H1 (cell line): ENCODE data around the gene ZFP82. TPM values are rescaled to one million over a fixed set of nuclear protein-coding genes. Genes with fewer than 3 reads are reported as not detected.

ENCODE experiments used
- CTCF ChIA-PET: fragments of 300-600 bp; sonication (Branson Sonifier 250); formaldehyde crosslinking; loops from one replicate; lab custom pipeline; 2021; ENCODE audit not compliant: partially characterized antibody; lab: Charles Lee
- POLR2A ChIA-PET: fragments of 300-600 bp; sonication (Branson Sonifier 250); formaldehyde crosslinking; loops from one replicate; lab custom pipeline; 2021; ENCODE audit warnings: inconsistent platforms; ENCODE audit not compliant: partially characterized antibody; lab: Charles Lee
- DNase-seq, 2 experiments: peaks; one replicate each; pipeline versions ENCODE4 v3.0.0 to v3.0.0-alpha.2; 2010 to 2022; ENCODE audit warnings: low spot score in 2 of 2, low read depth in 1 of 2, mixed read lengths in 1 of 2
- FAIRE-seq: peaks from 2 replicates; lab custom pipeline; 2011; peaks lifted over from hg19 to GRCh38; lab: Jason Lieb, UNC
- H2AFZ ChIP-seq: 2 replicates; pipeline ENCODE4 v1.8.1; 2012; ENCODE audit warnings: low read length, inconsistent platforms
- H2AK5ac ChIP-seq: 2 replicates; pipeline ENCODE4 v1.6.1; 2013; ENCODE audit warnings: low read depth, low read length
- H2BK120ac ChIP-seq: replicated peaks from 2 replicates; pipeline ENCODE3; 2013; ENCODE audit warnings: low read depth, low read length, inconsistent platforms
- H2BK12ac ChIP-seq: 2 replicates; pipeline ENCODE4 v1.6.1; 2013; ENCODE audit warnings: low read depth, low read length
- H2BK15ac ChIP-seq: 2 replicates; pipeline ENCODE4 v1.6.1; 2013; ENCODE audit warnings: low read length
- H2BK20ac ChIP-seq: 2 replicates; pipeline ENCODE4 v1.6.1; 2013; ENCODE audit warnings: low read length
- H2BK5ac ChIP-seq: 2 replicates; pipeline ENCODE4 v1.6.1; 2013; ENCODE audit warnings: low read depth, low read length
- H3K14ac ChIP-seq: 2 replicates; pipeline ENCODE4 v1.6.1; 2013; ENCODE audit warnings: inconsistent platforms; ENCODE audit not compliant: insufficient read length
- H3K18ac ChIP-seq: 2 replicates; pipeline ENCODE4 v1.6.1; 2013; ENCODE audit warnings: low read length; ENCODE audit errors: extremely low read depth
- H3K23ac ChIP-seq: 2 replicates; pipeline ENCODE4 v1.6.1; 2013; ENCODE audit warnings: inconsistent platforms; ENCODE audit not compliant: insufficient read length
- H3K23me2 ChIP-seq: 2 replicates; pipeline ENCODE4 v1.6.1; 2013; ENCODE audit warnings: low read depth, low read length
- H3K27ac ChIP-seq: 2 replicates; pipeline ENCODE4 v1.6.1; 2011; ENCODE audit warnings: low read depth, low read length, inconsistent platforms
- H3K27me3 ChIP-seq, 4 experiments: replicated peaks in 1 of 4; 1 replicate in 1 of 4; 2 replicates in 3 of 4; pipeline versions ENCODE4 v1.6.1 to v1.8.1; 2011 to 2013; ENCODE audit warnings: low read length in 3 of 4, mild to moderate bottlenecking in 3 of 4, inconsistent platforms in 2 of 4, mixed read lengths in 2 of 4, moderate library complexity in 1 of 4; ENCODE audit not compliant: control insufficient read depth in 3 of 4, insufficient read depth in 3 of 4; ENCODE audit errors: extremely low read depth in 1 of 4
- H3K36me3 ChIP-seq, 4 experiments: 2 replicates each; pipeline versions ENCODE4 v1.6.1 to v1.8.1; 2011 to 2013; ENCODE audit warnings: mild to moderate bottlenecking in 4 of 4, low read length in 3 of 4, moderate library complexity in 2 of 4, control low read depth in 1 of 4, inconsistent platforms in 1 of 4; ENCODE audit not compliant: insufficient read depth in 4 of 4, control insufficient read depth in 2 of 4
- H3K4ac ChIP-seq: replicated peaks from 2 replicates; pipeline ENCODE3; 2013; ENCODE audit warnings: low read length, low read depth, mixed read lengths, inconsistent platforms; ENCODE audit not compliant: insufficient read length
- H3K4me1 ChIP-seq, 4 experiments: replicated peaks in 1 of 4; 1 replicate in 1 of 4; 2 replicates in 3 of 4; pipeline versions ENCODE4 v1.6.1 to v1.8.1; 2011 to 2013; ENCODE audit warnings: low read length in 3 of 4, inconsistent platforms in 2 of 4, mixed read lengths in 1 of 4; ENCODE audit not compliant: insufficient read depth in 4 of 4, control insufficient read depth in 3 of 4
- H3K4me2 ChIP-seq, 2 experiments: 2 replicates each; pipeline versions ENCODE4 v1.6.1 to v1.8.1; 2011 to 2013; ENCODE audit warnings: low read depth in 2 of 2, low read length in 2 of 2, control low read depth in 1 of 2, inconsistent platforms in 1 of 2, mild to moderate bottlenecking in 1 of 2; ENCODE audit not compliant: insufficient read depth in 1 of 2
- H3K4me3 ChIP-seq, 4 experiments: fragments of 200-600, 300-600 bp in 1 of 4; sonication (generic), shearing (Covaris generic), sonication (Bioruptor Twin) in 1 of 4; 2 replicates each; pipeline versions ENCODE4 v1.5.1 to v1.8.1; 2011 to 2016; ENCODE audit warnings: low read length in 4 of 4, low read depth in 3 of 4, control low read depth in 2 of 4, inconsistent platforms in 2 of 4, mild to moderate bottlenecking in 2 of 4, mixed read lengths in 1 of 4, moderate library complexity in 1 of 4; ENCODE audit not compliant: insufficient read depth in 2 of 4; ENCODE audit errors: extremely low read depth in 1 of 4
- H3K56ac ChIP-seq: replicated peaks from 2 replicates; pipeline ENCODE3; 2013; ENCODE audit warnings: low read depth, mild to moderate bottlenecking, mixed read lengths, low read length, inconsistent platforms; ENCODE audit not compliant: insufficient read length
- H3K79me1 ChIP-seq: 2 replicates; pipeline ENCODE4 v1.6.1; 2013; ENCODE audit warnings: low read depth, low read length, control low read depth
- H3K79me2 ChIP-seq, 2 experiments: 2 replicates each; pipeline versions ENCODE4 v1.6.1 to v1.8.1; 2012 to 2013; ENCODE audit warnings: low read length in 2 of 2, mild to moderate bottlenecking in 2 of 2, inconsistent platforms in 1 of 2; ENCODE audit not compliant: insufficient read depth in 2 of 2, control insufficient read depth in 1 of 2
- H3K9ac ChIP-seq, 4 experiments: replicated peaks in 1 of 4; 1 replicate in 1 of 4; 2 replicates in 3 of 4; pipeline versions ENCODE4 v1.6.1 to v1.8.1; 2011 to 2013; ENCODE audit warnings: low read depth in 3 of 4, low read length in 3 of 4, control low read depth in 2 of 4, mild to moderate bottlenecking in 2 of 4, moderate library complexity in 2 of 4, inconsistent platforms in 1 of 4; ENCODE audit errors: extremely low read depth in 1 of 4
- H3K9me3 ChIP-seq, 2 experiments: 2 replicates each; pipeline versions ENCODE4 v1.6.1 to v1.8.1; 2012 to 2013; ENCODE audit warnings: mild to moderate bottlenecking in 2 of 2, moderate library complexity in 2 of 2, control low read depth in 1 of 2, inconsistent platforms in 1 of 2, low read depth in 1 of 2, low read length in 1 of 2, mixed read lengths in 1 of 2; ENCODE audit not compliant: insufficient read depth in 2 of 2
- H4K20me1 ChIP-seq, 2 experiments: replicated peaks in 1 of 2; 2 replicates each; pipeline versions ENCODE3 to v1.8.1; 2011 to 2013; ENCODE audit warnings: inconsistent platforms in 2 of 2, low read length in 2 of 2, mild to moderate bottlenecking in 1 of 2; ENCODE audit not compliant: insufficient read depth in 2 of 2, control insufficient read depth in 1 of 2
- H4K5ac ChIP-seq: 2 replicates; pipeline ENCODE4 v1.6.1; 2013; ENCODE audit warnings: low read length, low read depth, mixed read lengths, inconsistent platforms; ENCODE audit not compliant: insufficient read length
- H4K8ac ChIP-seq: 2 replicates; pipeline ENCODE4 v1.8.0; 2013; ENCODE audit warnings: mild to moderate bottlenecking, moderate library complexity, low read length, inconsistent platforms; ENCODE audit not compliant: insufficient read depth; ENCODE audit errors: extremely low read depth
- H4K91ac ChIP-seq: replicated peaks from 2 replicates; pipeline ENCODE3; 2013; ENCODE audit warnings: low read length, mixed read lengths, inconsistent platforms; ENCODE audit not compliant: insufficient read length
- BCL11A ChIP-seq, 2 experiments: IDR thresholded peaks; one replicate each; pipeline ENCODE4 v1.6.1; 2011; ENCODE audit warnings: low read depth in 2 of 2, low read length in 2 of 2, mild to moderate bottlenecking in 2 of 2
- CREB1 ChIP-seq: IDR thresholded peaks from 2 replicates; pipeline ENCODE4 v1.6.1; 2012; ENCODE audit warnings: inconsistent platforms
- EP300 ChIP-seq, 2 experiments: IDR thresholded peaks; 1 replicate in 1 of 2; 2 replicates in 1 of 2; pipeline ENCODE4 v1.6.1; 2011 to 2012; ENCODE audit warnings: low read depth in 2 of 2, low read length in 2 of 2, mild to moderate bottlenecking in 2 of 2, borderline replicate concordance in 1 of 2, inconsistent platforms in 1 of 2, moderate library complexity in 1 of 2
- FOSL1 ChIP-seq: IDR thresholded peaks from 2 replicates; pipeline ENCODE4 v1.6.1; 2011; ENCODE audit warnings: mild to moderate bottlenecking, low read depth, low read length, moderate library complexity; ENCODE audit not compliant: insufficient read depth
- KDM4A ChIP-seq: IDR thresholded peaks from one replicate; pipeline ENCODE4 v1.7.1; 2012; ENCODE audit warnings: low read depth, mild to moderate bottlenecking, moderate library complexity, low read length, inconsistent platforms; ENCODE audit not compliant: severe bottlenecking
- NRF1 ChIP-seq: IDR thresholded peaks from 2 replicates; pipeline ENCODE4 v1.6.1; 2011; ENCODE audit warnings: mild to moderate bottlenecking, low read depth, low read length, improper control_type of control experiment
- RXRA ChIP-seq: IDR thresholded peaks from 2 replicates; pipeline ENCODE4 v1.6.1; 2011; ENCODE audit warnings: low read depth, mild to moderate bottlenecking, low read length, moderate library complexity; ENCODE audit not compliant: insufficient read depth
- SIRT6 ChIP-seq: IDR thresholded peaks from one replicate; pipeline ENCODE4 v1.7.1; 2012; ENCODE audit warnings: low read length, inconsistent platforms
- WGBS, 2 experiments: shearing (Covaris generic) in 1 of 2; methylation state at CpG; one replicate each; pipeline versions ENCODE4 v1.1.6 to v1.1.7; 2013 to 2015; ENCODE audit warnings: low lambda C conversion rate in 2 of 2, mixed read lengths in 2 of 2, inconsistent platforms in 1 of 2, low coverage in 1 of 2, missing lambda C conversion rate in 1 of 2; ENCODE audit not compliant: insufficient replicate concordance in 2 of 2, insufficient coverage in 1 of 2, insufficient read length in 1 of 2; ENCODE audit errors: extremely low coverage in 1 of 2, missing lambda C conversion rate in 1 of 2; 5-methylcytosine and 5-hydroxymethylcytosine counted together
- long read RNA-seq, 2 experiments: library from RNA in 1 of 2; library from capped mRNA in 1 of 2; stranded (forward); transcript quantifications; one replicate each; pipeline ENCODE4 v2.0.0, GENCODE V29; 2021; ENCODE audit warnings: inconsistent platforms in 1 of 2
- polyA minus RNA-seq, 3 experiments: library from RNA; depleted of rRNA, polyadenylated mRNA; stranded (reverse); fragments of >200 nt; gene quantifications; 1 replicate in 2 of 3; 2 replicates in 1 of 3; pipeline ENCODE4 v1.2.3, GENCODE V29; 2011
- polyA plus RNA-seq, 7 experiments: library from polyadenylated mRNA; depleted of rRNA in 3 of 7; stranded (reverse) in 5 of 7; unstranded in 2 of 7; fragments of >200 nt in 5 of 7; fragments of 200-250 nt in 2 of 7; gene quantifications; 1 replicate in 5 of 7; 2 replicates in 1 of 7; 4 replicates in 1 of 7; pipeline versions ENCODE4 v1.2.1 to v1.2.3, GENCODE V29; 2011 to 2013; ENCODE audit warnings: missing spikeins in 2 of 7, mixed read lengths in 2 of 7
- total RNA-seq: library from RNA; stranded (reverse); fragmentation: NEBNext Ultra II Directional; extraction: Animal tissue kit (Norgen Biotek cat#: 25700); gene quantifications from 2 replicates; pipeline ENCODE4 v1.2.1, GENCODE V29; 2021

Gene ZFP82
- total RNA-seq (16.5 TPM in 2 replicates), polyA plus RNA-seq (2011; rRNA removed) (2.7 and 4.8 TPM in 2 replicates), polyA minus RNA-seq (2011; rRNA and poly(A)+ RNA removed) (16.7 and 26.2 TPM in 2 replicates)
- polyA plus RNA-seq (2011; cell fraction: cytosol; rRNA removed), result 4.9 TPM
- polyA plus RNA-seq (2011; cell fraction: nucleus; rRNA removed), result 4.2 TPM
- polyA plus RNA-seq (2012, experiment 1 of 2), result 7.1 to 11.3 TPM (median 7.6 TPM) in 4 replicates
- polyA plus RNA-seq (2012, experiment 2 of 2), result 0.81 TPM
- 10.5 TPM for polyA plus RNA-seq (2013, experiment 1 of 2)
- 9.7 TPM for polyA plus RNA-seq (2013, experiment 2 of 2)
- 10.1 TPM for polyA minus RNA-seq (2011; cell fraction: cytosol; rRNA and poly(A)+ RNA removed)
- polyA minus RNA-seq (2011; cell fraction: nucleus; rRNA and poly(A)+ RNA removed), result 25.9 TPM
- long read RNA-seq, experiment 1, full-length matches to known transcripts, result 3 of 7 reads
- long read RNA-seq, experiment 1, partial matches to known transcripts, result 0 of 7 reads
- long read RNA-seq, experiment 1, other reads (novel, unspliced or antisense), result 4 of 7 reads
- long read RNA-seq, experiment 2, full-length matches to known transcripts, result 15 of 23 reads
- long read RNA-seq, experiment 2, partial matches to known transcripts, result 0 of 23 reads
- long read RNA-seq, experiment 2, other reads (novel, unspliced or antisense), result 8 of 23 reads

DNA sequence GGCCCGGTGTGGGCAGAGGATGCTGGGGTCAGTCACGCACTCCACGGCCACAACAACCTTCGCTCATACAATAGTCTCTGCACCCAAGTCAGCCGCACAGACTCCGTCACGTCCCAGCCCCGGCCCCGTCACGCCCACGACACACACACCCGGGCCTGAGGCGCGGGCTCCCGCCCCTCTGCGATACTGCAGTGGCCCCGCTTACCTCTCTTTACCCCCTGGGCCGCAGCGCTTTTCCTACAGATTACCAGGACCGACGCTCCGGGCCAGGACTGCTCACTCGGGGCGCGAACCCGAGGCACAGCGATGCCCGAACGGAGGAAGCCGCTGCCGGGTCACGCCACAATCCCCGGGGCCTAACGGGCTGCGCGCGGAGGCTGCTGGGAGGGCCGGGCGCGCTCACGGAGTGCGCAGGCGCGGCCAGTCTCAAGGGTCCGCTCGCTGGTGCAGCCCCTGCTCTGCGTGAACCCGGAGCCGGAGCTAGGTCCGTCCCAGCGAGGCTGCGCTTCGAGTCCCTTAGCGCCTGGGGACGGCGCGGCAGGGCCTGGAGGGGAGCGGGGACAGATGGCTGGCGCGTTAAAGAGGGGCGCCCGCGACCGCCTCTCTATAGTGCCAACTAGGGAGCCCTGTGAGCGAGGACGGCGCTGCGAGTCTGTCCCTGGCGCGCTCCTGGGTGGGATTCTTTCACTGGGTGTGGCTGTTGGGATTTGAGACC, at the start of gene ZFP82:
Gene ZFP82 (minus strand): TSS at position 358 of the 715 bp plus-strand sequence. CDS start 8,855 bp downstream, outside the sequence.
- ChIA-PET CTCF (interaction anchor here (0.6 to 1.5 kb wide), 3 partner anchors 12 to 75 kb away, joined by 3 to 4 read pairs (median 3); no protein-coding TSS in a partner anchor), POLR2A (interaction anchor here (1.0 to 5.5 kb wide), 8 partner anchors 10 to 204 kb away, joined by 3 to 54 read pairs (median 5); partner anchors contain the start of genes ZNF565 and ZNF566)
- Histone ChIP-seq H3K23me2 (peaks cover 9% of the 10 kb centered on the region; the same call in 1 of the 2 replicates), H4K20me1 (no peaks in the 10 kb centered on the region), H2AFZ (peak within 1 kb of the TSS; percentile 87), H4K8ac (peak within 1 kb of the TSS; percentile 95; the same call in 1 of the 2 replicates), H2BK120ac (no peak within 1 kb of the TSS), H4K5ac (peak within 1 kb of the TSS; percentile 77), H2BK12ac (no peak within 1 kb of the TSS), H3K18ac (peak within 1 kb of the TSS; percentile 87), H3K4ac (peak within 1 kb of the TSS; percentile 14), H3K56ac (peak within 1 kb of the TSS; percentile 69), H3K4me2 (peak within 1 kb of the TSS; percentile 81 to 93), H3K79me2 (peaks cover 0 to 40% of the 10 kb centered on the region in 2 experiments; a peak in 3 of 4 replicates), H3K9ac (peak within 1 kb of the TSS; percentile 51 to 76 (median 66)), H4K91ac (peak within 1 kb of the TSS; percentile 73), H3K27ac (peak within 1 kb of the TSS; percentile 48; the same call in 1 of the 2 replicates), H2AK5ac (0 out of 2 replicates have a peak within 1 kb of the TSS, but pooled peaks have one; percentile 43), H3K9me3 (no peaks in the 10 kb centered on the region), H3K4me3 (peak within 1 kb of the TSS; percentile 78 to 92 (median 84)), H3K36me3 (no peaks in the 10 kb centered on the region), H2BK5ac (peak within 1 kb of the TSS; percentile 63), H3K79me1 (peaks cover 6% of the 10 kb centered on the region; the same call in 1 of the 2 replicates), H3K23ac (no peak within 1 kb of the TSS), H3K14ac (no peak within 1 kb of the TSS), H2BK15ac (0 out of 2 replicates have a peak within 1 kb of the TSS, but pooled peaks have one; percentile 53), H3K27me3 (peaks cover 0 to 32% (median 11%) of the 10 kb centered on the region in 4 experiments; a peak in 5 of 7 replicates), H3K4me1 (no peaks in the 10 kb centered on the region; a peak in 3 of 7 replicates), H2BK20ac (no peak within 1 kb of the TSS)
- FAIRE-seq (no peak), DNase-seq (peak; percentile 62 to 91)
- 2% methylated on average over 59 of the region's 70 CpGs; no CpG with 5 or more reads in 1 of the 2 experiments for WGBS, 2 experiments
- peak; percentile 59 for TF ChIP-seq NRF1
- TF ChIP-seq BCL11A (IDR thresholded peaks at IDR 0.05; ENCODE audit: low read depth in 2 of 2, low read length in 2 of 2), result no peak
- TF ChIP-seq FOSL1, result no peak
- TF ChIP-seq EP300 (IDR thresholded peaks at IDR 0.05; ENCODE audit: borderline replicate concordance in 1 of 2, low read depth in 2 of 2, low read length in 2 of 2), result no peak
- no peak for TF ChIP-seq RXRA
- no peak for TF ChIP-seq SIRT6
- TF ChIP-seq KDM4A, result peak; percentile 81
- TF ChIP-seq CREB1, result 0 out of 2 replicates have a peak, but pooled peaks have one; percentile 36
